ENCODE results near the gene SERPINA1.
"Not testable (repeated sequence)": the region's sequence is repeated elsewhere in the genome, so short reads cannot be mapped to it uniquely, and the experiment has no call there.

SERPINA1 gene

DNA sequence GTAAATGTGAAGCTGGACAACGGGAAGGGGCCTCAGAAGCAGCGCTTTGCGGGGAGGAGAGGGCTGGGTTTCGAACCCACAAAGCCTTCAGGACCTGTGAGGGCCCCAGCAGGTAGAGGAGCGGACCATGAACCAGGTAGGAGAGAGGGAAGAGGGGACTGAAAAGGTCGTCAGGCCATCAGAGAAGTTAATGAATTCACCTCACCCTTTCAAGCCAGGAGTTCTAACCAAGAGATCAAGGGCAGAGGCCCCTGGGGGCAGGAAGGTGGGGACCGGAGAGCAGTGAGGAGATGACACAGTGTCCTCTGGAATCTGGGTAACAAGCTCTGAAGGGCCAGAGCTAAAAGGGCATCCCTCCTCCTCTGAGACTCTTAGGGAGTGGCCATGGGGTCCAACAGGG, 19.4 kb downstream of the SERPINA1 start:
- no peak for DNase-seq

DNA sequence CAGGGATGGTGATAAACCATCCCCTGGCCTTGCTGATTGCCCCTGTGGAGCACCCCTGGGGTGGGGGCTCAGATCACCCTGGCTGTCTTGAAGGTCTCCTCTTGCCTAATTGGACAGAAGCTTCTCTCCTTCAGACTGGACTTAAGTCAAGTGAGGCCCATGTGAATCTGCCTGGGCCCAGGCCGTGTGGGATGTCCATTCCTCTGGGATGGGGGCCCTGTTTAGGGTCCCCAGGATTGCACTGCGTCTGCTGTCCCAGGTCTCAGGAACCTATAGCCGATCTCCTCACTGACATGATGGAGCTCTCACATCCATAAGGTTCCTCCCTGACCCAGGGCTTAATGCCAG, 20.2 kb downstream of the SERPINA1 start:
- no peak for DNase-seq

DNA sequence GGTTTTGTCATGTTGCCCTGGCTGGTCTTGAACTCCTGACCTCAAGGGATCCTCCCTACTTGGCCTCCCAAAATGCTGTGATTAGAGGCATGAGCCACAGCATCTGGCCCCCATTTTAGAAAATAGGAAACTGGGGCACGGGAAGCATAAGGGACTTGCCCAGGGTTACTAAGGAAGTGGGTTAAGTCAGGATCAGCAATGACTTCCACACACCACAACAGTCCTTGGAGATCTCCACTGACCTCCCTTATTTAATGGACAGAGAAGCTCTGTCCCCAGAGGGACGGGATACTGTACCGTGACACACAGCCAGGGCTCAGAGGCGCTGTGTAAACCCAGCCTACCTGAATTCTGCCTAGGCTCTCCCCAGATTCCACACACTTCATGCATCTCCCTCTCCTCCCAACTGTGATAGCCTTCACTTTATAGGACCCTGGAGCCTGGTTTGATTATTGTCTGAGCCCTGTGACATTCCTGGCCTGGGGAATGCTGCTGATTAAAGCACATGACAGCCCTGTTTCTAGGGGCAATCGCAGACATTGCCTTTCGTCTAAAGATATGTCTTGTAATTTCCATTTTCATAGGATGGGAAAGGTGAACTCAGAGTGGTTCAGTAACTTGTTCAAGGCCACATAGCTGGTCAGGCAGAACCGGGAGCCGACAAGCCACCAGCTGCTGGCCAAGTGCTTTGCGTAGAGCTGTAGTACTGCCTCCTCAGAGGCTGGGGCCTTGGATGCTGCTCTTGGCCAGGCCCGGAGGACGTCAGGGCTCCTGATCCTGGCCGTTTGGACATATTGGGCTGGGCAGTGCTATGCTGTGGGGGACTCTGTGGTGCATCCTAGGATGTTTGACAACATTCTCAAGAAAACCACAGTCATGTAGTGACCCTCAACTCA, 20.8 kb downstream of the SERPINA1 start:
- DNase-seq = no peak

DNA sequence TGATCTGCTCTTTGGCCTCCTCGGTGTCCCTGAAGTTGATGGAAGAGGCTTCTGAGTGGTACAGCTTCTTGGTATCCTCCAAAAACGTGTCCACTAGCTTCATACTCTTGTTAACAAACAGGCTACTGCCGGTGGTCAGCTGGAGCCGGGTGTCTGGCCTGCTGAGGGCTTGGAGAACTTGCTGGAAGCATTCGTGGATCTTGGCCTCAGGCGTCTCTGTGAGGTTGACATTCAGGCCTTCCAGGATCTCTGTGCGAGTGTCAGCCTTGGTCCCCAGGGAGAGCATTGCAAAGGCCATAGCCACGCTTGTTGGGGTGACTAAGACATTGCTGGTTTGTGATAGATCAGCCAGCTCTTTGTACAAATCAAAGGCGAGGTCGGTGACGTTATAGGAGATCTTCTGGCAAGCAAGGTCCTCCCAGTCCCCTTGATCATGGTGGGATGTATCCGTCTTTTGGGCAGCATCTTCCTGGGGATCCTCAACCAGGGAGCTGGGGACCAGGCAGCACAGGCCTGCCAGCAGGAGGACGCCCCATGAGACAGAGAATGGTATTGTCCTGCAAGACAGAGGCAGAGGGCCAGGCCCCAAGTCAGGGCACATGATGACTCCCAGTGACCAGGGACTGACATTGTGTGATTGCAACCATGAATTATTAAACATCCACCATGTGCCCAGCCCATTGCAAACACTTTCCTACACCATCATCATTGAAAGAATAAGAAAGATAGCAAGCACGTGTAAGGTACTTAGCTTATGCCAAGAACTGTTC, 22.1 kb downstream of the SERPINA1 start, which contains the start of gene SERPINA2:
SERPINA2 (minus strand) TSS at position 553 of the 770 bp plus-strand sequence.
- DNase-seq = no peak

DNA sequence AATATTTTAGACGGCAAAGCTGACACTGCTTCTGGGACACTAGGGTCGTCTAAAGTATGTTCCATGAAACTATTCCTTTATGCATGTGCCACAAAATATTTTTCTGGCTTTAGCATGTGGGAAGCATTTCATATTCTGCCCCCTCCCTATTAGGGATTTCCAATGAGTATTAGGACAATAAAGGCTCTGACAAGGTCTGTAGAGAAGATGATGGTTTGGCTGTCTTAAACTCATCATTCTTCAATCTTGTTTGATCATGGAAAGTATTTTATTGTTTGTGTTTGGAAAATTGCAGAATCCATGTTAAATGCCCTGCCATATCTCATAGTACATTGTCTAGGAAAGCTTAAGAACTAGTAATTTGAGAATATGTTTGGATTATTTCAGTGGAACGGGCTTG, 22.8 kb downstream of the SERPINA1 start:
- no peak for DNase-seq

DNA sequence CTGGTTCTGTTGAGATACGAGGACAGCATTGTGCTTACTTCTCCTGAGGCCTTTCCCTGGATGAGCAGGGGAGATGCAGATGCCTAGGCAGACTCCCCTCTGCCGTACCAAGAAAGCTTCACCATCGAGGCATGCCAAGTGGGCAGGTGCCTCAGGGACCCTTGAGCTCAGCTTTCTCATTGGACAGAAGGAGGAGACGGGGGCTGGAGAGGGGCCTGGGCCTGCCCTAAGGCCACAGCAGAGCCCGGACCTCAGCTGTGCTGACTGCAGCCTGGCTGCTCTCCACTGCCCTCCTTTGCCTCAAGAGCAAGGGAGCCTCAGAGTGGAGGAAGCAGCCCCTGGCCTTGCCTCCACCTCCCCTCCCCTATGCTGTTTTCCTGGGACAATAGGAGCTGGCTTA, 23.4 kb downstream of the SERPINA1 start:
- no peak for DNase-seq

DNA sequence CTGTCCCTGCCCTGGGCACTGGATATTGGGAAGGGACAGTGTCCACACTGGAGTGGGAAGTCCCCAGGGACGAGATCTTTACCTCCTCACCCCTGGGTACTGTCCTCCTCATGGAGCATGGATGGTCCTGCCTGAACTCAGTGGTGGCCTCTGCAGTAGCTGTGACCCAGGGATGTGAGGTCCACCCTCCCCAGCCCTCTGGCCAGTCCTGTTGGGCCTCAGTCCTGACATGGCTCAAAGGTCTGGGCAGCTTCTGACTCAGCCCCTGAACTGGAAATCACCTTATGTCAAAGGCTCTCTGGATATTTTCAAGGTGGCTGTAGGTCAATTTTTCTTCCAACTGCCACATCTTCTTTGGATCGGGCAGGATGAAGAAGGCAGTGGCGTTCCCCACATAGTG, 24.4 kb downstream of the SERPINA1 start:
- DNase-seq = no peak

DNA sequence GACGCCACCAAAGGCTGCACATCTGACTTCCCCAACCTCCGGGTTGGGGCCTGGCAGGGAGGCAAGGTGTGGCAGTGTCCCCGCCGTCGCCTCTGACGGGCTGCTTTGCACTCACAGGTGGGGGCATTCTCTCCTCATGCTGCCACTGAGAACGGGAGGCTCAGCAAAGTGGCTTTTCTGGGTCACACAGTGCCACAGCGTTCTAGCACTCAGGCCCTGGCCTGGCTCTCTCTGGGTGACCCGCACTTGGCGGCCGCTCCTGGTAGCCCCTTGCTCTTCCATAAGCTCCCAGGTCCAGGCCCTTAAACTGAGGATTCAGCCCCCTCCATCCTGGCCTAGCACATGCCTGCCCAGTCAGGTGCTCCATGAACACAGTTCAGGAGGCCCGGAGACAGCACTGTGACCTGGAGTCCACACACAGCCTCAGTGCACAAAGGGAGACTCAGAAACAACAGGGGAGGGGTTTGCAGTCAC, 25.2 kb downstream of the SERPINA1 start:
- DNase-seq = no peak

DNA sequence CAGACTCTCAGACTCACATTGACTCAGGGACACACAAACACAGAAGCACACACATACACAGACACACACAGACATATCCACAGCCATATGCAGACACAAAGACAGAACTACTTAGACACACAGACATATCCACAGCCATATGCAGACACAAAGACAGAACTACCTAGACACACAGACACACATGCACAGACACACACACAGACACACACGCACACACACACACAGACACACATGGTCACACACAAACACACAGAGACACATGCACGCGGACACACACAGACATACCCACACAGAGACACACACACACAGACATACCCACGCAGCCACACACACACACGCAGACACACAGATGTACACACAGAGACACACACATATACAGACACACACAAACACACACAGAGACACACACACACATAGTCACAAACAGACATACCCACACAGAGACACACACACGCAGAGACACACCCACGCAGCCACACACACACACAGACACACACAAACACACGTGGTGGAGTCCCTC, 25.7 kb downstream of the SERPINA1 start:
- DNase-seq = no peak

DNA sequence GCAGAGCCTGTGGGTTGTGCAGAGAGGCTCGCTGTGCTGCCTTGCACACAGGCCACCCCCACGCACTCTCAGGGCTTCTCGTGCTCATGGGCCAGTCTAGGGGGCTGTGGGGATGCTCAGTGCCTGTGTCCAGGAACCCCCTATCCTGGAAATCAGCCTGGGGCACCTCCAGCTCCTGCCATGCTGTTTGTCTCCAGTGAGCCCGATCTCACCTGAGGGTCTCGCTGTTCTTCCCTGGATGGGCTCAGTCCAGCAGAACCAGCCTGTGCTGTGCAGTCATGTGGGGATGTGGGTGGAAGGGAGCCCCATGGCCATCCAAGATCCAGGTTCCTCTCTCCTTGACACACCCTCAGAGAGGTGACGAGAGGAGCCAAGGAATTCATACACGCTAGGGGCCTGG, 26.7 kb downstream of the SERPINA1 start:
- no peak for DNase-seq

DNA sequence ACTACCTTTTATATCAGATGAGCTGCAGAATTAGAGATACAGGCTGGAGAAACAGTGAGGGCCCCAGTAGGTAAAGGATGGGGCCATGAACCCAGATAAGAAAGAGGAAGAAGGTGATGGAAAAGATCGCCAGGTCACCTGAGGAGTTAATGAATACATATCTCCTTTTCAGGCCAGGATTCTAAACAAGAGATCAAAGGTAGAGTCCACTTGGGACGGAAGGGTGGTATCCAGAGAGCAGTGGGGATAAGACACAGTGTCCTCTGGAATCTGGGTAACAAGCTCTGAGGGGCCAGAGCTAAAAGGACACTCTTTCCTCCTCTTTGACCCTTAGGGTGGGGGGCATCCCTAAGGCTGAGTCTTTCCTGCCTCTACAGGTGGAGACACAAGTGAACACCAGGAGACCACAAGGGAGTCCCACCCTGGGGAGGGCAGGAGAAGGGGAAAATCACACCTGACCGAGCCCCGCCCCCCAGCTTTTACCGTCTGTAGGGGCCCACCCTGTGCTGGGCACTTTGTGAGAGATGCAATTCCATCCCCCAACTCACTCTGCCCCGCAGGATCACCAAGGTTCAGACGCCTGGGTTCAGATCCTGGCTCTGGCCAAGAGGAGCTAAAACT, 27.3 kb downstream of the SERPINA1 start:
- DNase-seq = no peak

DNA sequence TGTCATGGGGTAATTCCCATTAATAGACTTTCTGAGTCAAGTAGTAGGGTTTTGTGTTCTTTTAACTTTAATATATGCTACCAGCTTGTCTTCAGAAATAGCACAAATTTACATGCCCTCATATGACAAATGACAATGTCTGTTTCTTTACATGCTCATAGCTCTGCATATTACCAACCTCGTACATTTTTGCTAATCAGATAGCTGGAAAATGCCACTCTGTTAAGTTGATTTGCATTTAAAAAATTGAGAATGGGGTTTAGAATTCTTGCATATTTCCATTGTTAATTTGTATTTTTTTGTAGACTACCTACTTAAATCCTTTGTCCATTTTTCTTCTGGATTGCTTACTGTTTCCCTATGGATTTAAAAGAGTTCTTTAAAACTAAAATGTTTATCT, 31.2 kb downstream of the SERPINA1 start:
- DNase-seq = no peak

DNA sequence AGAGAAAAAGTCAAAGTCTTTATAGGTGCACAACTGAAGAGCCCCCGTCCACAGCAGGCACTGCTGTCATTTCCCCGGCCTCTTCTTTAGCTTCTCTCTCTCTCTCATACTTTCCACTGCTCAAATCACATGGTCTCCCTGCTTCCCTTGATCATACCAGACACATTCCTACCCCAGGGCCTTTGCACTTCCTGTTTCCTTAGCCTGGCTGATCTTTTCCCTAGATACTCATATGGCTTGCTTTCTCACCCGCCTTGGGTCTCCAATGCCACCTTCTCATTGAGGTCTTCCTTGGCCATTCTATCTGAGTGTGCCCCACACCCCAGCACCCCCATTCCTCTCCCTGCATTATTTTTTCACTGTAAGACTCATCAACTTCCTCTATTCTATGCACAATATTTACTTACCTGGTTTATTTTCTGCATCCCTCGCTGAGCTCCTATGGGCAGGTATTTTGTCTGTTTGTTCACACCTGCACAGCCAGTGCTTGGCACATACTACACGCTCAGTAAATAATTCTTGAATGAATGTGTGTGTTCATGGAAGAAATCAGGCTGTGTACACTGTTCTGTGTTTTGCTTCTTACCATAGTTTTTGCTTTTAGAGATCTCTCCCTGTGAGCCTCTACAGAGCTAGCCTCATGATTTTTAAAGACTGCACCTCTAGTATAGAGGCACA, 31.9 kb downstream of the SERPINA1 start:
- DNase-seq = no peak

DNA sequence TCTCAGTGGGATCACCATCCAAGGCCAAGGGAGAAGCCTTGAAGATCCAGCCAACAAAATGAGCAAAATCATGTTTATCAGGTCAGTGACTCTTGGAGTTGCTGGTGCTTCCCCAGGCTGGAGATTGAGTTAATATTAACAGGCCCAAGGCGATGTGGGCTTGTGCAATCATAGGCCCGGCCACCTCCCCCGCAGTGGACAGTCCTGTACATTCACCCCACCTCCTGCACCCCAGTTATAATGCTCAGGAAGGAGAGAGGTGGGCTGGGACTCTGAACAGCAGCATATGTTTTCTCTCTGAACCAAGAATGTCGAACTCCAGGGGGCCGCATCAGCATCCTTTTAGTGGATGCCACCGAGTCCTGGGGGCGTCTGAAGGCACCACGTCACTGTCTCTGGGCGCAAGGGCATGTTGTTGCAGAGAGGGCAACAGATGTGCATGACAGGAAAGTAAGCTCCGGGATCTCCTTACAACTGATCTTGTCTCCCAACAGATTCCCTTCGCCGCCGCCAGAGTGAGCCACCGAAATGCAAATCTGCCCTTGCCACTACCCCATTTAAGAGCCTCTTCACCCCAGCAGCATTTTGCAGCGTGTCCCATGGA, 33.1 kb downstream of the SERPINA1 start:
- DNase-seq = no peak

DNA sequence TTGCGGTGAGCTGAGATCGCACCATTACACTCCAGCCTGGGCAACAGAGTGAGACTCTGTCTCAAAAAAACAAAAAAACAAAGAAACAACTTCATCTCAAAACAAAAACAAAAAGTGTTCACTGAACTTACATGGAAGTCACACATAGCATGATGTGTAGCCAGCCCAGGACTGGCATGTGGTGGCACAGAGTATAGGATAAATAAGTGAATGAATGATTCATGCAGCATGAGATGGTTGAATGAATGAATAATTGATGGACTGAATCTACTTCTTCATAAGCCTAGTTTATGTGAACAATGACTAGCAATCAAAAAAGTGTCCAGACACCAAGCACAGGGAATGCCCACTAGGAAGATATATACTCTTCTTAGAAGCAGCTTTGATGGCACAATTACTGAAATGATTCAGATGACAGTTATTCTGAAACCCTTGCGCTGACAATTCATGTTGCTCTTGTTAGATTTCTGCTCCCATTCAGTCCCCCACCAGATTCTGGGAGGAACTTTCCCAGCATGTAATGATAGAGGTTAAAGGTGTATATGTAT, 33.7 kb downstream of the SERPINA1 start:
- DNase-seq = no peak

DNA sequence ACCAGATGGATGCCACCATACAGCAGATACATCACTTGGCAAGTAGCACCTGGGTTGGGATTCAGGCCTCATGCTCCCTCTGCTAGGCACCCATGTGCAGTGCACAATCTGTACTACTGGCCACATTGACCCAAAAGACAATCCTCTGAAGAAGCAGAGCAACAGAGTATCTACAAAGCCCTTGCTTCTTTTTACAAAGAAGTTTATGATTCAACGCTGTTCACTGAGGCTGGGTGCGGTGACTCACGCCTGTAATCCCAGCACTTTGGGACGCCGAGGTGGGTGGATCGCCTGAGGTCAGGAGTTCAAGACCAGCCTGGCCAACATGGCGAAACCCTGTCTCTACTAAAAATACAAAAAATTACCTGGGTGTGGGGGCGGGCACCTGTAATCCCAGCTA, 34.2 kb downstream of the SERPINA1 start:
- DNase-seq = not testable (repeated sequence)

DNA sequence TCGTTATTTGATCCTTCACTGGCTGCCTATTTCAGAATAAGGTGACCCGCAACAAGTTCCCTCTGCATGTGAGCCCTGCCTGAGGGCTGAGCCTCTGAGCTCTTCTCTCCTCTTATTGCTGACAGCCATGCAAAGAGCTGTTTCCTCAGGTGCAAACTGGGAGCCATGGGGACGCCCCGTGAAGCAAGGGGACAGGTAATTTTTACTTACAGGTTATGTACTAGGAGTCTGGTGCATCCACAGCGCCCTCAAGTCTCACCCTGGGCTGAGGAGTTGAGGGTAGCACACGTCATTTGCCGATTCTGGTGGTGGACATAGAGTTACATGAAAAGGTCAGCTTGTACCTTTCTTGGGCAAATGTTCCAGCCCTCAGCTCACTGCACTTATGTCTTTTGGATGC, 39.1 kb downstream of the SERPINA1 start:
- DNase-seq = no peak

DNA sequence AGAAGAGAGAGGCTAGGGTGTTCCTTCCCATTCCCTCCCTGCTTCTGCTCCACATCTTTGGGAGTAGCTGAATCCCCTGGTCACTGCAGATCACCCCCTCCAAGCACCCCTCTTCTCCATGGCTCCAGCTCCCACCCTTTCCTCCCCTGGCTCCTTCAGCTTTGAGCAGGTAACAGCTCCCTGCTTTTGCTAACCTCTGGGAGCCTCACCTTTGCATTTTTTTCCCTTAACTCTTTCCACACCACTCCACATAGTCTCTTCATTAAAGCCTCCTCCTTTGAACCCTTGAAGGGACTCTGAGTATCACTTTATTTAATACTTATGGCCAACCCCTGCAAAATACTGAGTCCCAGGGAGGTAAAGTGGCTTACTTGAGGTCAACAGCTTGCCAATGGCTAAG, 39.6 kb downstream of the SERPINA1 start:
- DNase-seq = no peak

DNA sequence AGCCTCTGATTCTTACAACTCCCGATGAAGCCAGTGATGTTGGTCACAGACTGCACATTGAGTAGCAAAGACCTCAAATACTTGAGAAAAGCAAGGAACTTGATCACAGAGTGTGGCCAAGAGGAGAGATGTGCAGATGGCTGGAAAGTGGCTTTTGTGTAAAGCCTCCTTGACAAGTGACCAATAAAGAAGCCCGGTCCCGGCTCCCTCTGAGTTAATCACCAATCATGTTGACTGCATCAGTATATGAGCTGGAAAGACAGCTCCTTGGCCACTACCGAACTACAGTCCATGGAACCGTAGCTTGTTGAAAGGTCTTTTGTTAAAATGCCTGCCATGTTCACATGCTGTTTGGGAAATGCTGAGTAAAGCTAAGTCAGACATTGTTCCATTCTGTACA, 41.6 kb downstream of the SERPINA1 start:
- no peak for DNase-seq

DNA sequence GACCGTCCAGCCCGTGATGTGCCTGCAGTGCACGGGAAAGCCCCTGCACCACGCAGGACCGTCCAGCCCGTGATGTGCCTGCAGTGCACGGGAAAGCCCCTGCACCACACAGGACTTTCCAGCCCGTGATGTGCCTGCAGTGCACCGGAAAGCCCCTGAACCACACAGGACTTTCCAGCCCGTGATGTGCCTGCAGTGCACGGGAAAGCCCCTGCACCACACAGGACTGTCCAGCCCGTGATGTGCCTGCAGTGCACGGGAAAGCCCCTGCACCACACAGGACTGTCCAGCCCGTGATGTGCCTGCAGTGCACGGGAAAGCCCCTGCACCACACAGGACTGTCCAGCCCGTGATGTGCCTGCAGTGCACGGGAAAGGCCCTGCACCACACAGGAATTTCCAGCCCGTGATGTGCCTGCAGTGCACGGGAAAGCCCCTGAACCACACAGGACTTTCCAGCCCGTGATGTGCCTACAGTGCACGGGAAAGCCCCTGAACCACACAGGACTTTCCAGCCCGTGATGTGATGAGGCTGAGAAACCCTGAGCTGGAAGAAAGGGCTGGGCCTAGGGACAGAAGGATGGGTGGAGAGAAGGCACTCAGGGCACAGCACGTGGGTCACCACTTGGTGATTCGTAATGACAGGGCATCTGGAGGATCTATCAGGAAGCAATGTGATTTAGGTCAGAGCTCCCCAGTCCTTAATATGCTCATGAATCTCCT, 42.2 kb downstream of the SERPINA1 start:
- not testable (repeated sequence) for DNase-seq

DNA sequence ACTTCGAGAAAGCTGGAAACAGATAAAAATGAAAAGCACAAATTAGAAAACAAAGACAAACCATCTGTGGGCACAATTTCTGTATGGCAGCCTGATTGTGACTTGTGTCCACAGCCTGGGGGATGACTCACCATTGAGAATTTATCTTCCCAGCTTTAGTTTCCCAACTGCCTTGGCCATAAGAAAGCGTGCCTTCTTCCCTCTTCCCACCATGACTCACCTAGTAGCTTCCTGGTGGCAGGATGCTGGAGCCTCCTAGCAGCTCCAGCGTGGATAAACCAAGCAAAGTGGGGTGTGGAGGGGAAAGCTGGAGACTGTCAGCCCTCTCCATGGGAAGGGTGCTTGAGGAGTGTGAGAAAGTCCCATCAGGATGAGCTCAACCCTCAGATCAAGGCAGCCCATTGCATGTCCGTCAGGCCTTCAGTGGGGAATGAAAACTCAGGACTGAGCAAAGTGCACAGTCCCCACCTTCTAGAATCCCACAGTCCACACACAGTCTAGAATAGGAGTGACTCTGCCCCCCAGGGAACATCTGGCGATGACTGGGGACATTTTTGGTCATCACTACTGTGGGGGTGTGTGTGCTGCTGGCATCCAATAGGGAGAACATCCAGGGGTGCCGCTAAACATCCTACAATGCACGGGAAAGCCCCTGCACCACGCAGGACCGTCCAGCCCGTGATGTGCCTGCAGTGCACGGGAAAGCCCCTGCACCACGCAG, 42.9 kb downstream of the SERPINA1 start:
- DNase-seq = no peak

Data from hematopoietic multipotent progenitor cell treated with erythropoietin and hydrocortisone succinate and interleukin-3 and kit ligand, for 8 days (in vitro differentiated cells).